ENCODE results near the gene ST6GALNAC6. TPM values are rescaled to one million over a fixed set of nuclear protein-coding genes. Genes with fewer than 3 reads are reported as not detected.
"Not testable (repeated sequence)": the region's sequence is repeated elsewhere in the genome, so short reads cannot be mapped to it uniquely, and the experiment has no call there.

Gene ST6GALNAC6
- total RNA-seq, 1 donor, result 53.2 TPM

DNA sequence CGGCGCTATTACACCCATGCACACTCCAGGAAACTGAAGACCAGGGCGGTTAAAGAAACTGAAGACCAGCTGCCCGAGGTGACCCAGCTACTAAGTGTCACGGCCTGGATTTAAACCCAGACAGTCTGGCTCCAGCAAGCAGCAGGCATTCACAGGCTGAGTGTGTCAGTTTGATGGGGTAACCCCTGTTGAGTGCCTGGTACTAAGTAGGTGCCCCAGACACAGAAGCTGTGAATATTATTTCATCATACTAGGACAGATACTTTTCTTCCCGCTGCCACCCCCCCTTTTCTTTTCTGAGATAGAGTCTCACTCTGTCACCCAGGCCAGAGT lies 52.3 kb downstream of the ST6GALNAC6 start:
- H3K9me3 ChIP-seq (ENCODE audit: low read depth, low read length), result peaks cover 7% of the 10 kb centered on the region
- peak overlapping the region; percentile 23 for H3K4me2 ChIP-seq (ENCODE audit: insufficient read depth, low read length)
- H4K20me1 ChIP-seq (ENCODE audit: insufficient read depth, low read length), result peaks cover 13% of the 10 kb centered on the region
- H2AFZ ChIP-seq (ENCODE audit: low read length), result no peak overlapping the region
- no peaks in the 10 kb centered on the region for H3K27me3 ChIP-seq (ENCODE audit: insufficient read depth, low read length)
- no peak for TF ChIP-seq CTCF (IDR thresholded peaks at IDR 0.05; ENCODE audit: extremely low read depth, low read depth, low read length)
- H3K79me2 ChIP-seq (ENCODE audit: insufficient read depth, low read length), result peaks cover 89% of the 10 kb centered on the region
- peak overlapping the region; percentile 67 for H3K27ac ChIP-seq (ENCODE audit: low read depth, low read length)
- peaks cover 55% of the 10 kb centered on the region for H3K36me3 ChIP-seq (ENCODE audit: insufficient read depth, low read length)
- peaks cover 46% of the 10 kb centered on the region for H3K4me1 ChIP-seq (ENCODE audit: insufficient read depth, low read length)
- DNase-seq (ENCODE audit: insufficient read length, low spot score, missing footprints), result peak; percentile 90
- no peak overlapping the region for H3K4me3 ChIP-seq (ENCODE audit: insufficient read depth, low read length)

- TF ChIP-seq CTCF (IDR thresholded peaks at IDR 0.05; ENCODE audit: extremely low read depth, low read depth, low read length), result no peak
- H3K27me3 ChIP-seq (ENCODE audit: insufficient read depth, low read length), result no peaks in the 10 kb centered on the region
- peaks cover 89% of the 10 kb centered on the region for H3K79me2 ChIP-seq (ENCODE audit: insufficient read depth, low read length)
- H3K4me3 ChIP-seq (ENCODE audit: insufficient read depth, low read length), result no peak overlapping the region
- peaks cover 9% of the 10 kb centered on the region for H4K20me1 ChIP-seq (ENCODE audit: insufficient read depth, low read length)
- peak overlapping the region; percentile 67 for H3K27ac ChIP-seq (ENCODE audit: low read depth, low read length)
- H3K36me3 ChIP-seq (ENCODE audit: insufficient read depth, low read length), result peaks cover 55% of the 10 kb centered on the region
- H3K9me3 ChIP-seq (ENCODE audit: low read depth, low read length), result peaks cover 7% of the 10 kb centered on the region
- H3K4me1 ChIP-seq (ENCODE audit: insufficient read depth, low read length), result peaks cover 40% of the 10 kb centered on the region
- DNase-seq (ENCODE audit: insufficient read length, low spot score, missing footprints), result peak; percentile 91
- H3K4me2 ChIP-seq (ENCODE audit: insufficient read depth, low read length), result peak overlapping the region; percentile 23
- no peak overlapping the region for H2AFZ ChIP-seq (ENCODE audit: low read length)
Measured at GRCh38 chr9:127846443-127847177, 52.8 kb downstream of the ST6GALNAC6 start.

GRCh38 chr9:127845619-127846018 lies 53.8 kb downstream of the ST6GALNAC6 start:
- not testable (repeated sequence) for H2AFZ ChIP-seq (ENCODE audit: low read length); H4K20me1 ChIP-seq (ENCODE audit: insufficient read depth, low read length); H3K27me3 ChIP-seq (ENCODE audit: insufficient read depth, low read length); H3K4me3 ChIP-seq (ENCODE audit: insufficient read depth, low read length); H3K9me3 ChIP-seq (ENCODE audit: low read depth, low read length)
- peak overlapping the region; percentile 67 for H3K27ac ChIP-seq (ENCODE audit: low read depth, low read length)
- peak overlapping the region; percentile 55 for H3K4me2 ChIP-seq (ENCODE audit: insufficient read depth, low read length)
- peaks cover 54% of the 10 kb centered on the region for H3K36me3 ChIP-seq (ENCODE audit: insufficient read depth, low read length)
- peaks cover 37% of the 10 kb centered on the region for H3K4me1 ChIP-seq (ENCODE audit: insufficient read depth, low read length)
- DNase-seq (ENCODE audit: insufficient read length, low spot score, missing footprints), result peak; percentile 43
- peaks cover 89% of the 10 kb centered on the region for H3K79me2 ChIP-seq (ENCODE audit: insufficient read depth, low read length)

GRCh38 chr9:127844821-127845359 lies 54.5 kb downstream of the ST6GALNAC6 start:
- no peak overlapping the region for H3K4me3 ChIP-seq (ENCODE audit: insufficient read depth, low read length)
- H3K79me2 ChIP-seq (ENCODE audit: insufficient read depth, low read length), result peaks cover 89% of the 10 kb centered on the region
- peak overlapping the region; percentile 17 for H2AFZ ChIP-seq (ENCODE audit: low read length)

More at GRCh38 chr9:127844821-127845359, 54.5 kb downstream of the ST6GALNAC6 start:
- Histone ChIP-seq H3K4me2 (ENCODE audit: insufficient read depth, low read length) (peak overlapping the region; percentile 55), H3K27me3 (ENCODE audit: insufficient read depth, low read length) (no peaks in the 10 kb centered on the region), H3K4me1 (ENCODE audit: insufficient read depth, low read length) (peaks cover 44% of the 10 kb centered on the region), H3K36me3 (ENCODE audit: insufficient read depth, low read length) (peaks cover 54% of the 10 kb centered on the region), H3K27ac (ENCODE audit: low read depth, low read length) (peak overlapping the region; percentile 67), H3K9me3 (ENCODE audit: low read depth, low read length) (peaks cover 7% of the 10 kb centered on the region), H4K20me1 (ENCODE audit: insufficient read depth, low read length) (peaks cover 7% of the 10 kb centered on the region)
- DNase-seq (ENCODE audit: insufficient read length, low spot score, missing footprints), result peak; percentile 90
- no peak for TF ChIP-seq CTCF (IDR thresholded peaks at IDR 0.05; ENCODE audit: extremely low read depth, low read depth, low read length)

Measured in osteoblast (primary cell).